Measurements from ENCODE around the gene NID2. TPM values are rescaled to one million over a fixed set of nuclear protein-coding genes. Genes with fewer than 3 reads are reported as not detected.

Gene NID2
- total and polyA plus RNA-seq, 2 of the 4 experiments (the other 2 are of a cell fraction): 101 to 303 TPM

DNA sequence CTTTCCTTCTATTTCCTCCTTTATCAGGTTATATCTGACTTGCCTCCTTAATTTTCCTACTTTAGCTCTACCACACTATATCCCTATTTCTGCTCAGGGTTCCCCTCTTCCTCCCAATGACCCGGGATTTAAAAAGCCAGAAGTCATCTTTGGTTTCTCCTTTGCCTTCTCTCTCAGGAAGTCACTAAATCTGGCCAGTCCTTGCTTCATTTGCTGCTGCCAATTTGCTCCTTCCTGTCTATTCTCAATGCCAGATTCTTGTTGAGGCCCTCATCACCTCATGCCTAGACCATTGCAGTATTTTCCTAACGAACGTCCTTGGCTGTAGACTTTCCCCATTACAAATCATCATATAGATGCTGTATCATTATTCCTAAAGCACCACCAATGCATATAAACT, 26.5 kb upstream of the NID2 start:
- Histone ChIP-seq H3K23ac (ENCODE audit: low read depth, low read length) (no peak overlapping the region), H3K4me2 (ENCODE audit: low read depth, low read length) (no peak overlapping the region), H2BK5ac (ENCODE audit: low read depth, low read length, poor library complexity, severe bottlenecking) (no peak overlapping the region), H3K4me1 (ENCODE audit: control insufficient read depth, insufficient read depth, low read length) (no peaks in the 10 kb centered on the region), H3K9ac (ENCODE audit: low read depth, low read length) (no peak overlapping the region), H4K8ac (ENCODE audit: low read depth in 2 of 2, low read length in 2 of 2) (no peak overlapping the region), H3K18ac (ENCODE audit: low read depth, low read length) (no peak overlapping the region), H3K4me3 (ENCODE audit: insufficient read depth, low read depth, low read length) (no peak overlapping the region), H4K20me1 (ENCODE audit: insufficient read depth, low read length) (no peaks in the 10 kb centered on the region), H2AK9ac (replicated peaks; ENCODE audit: low read depth, low read length, poor library complexity) (no peak overlapping the region), H4K5ac (ENCODE audit: low read depth, low read length) (no peak overlapping the region), H3K9me1 (ENCODE audit: insufficient read depth, low read length) (no peaks in the 10 kb centered on the region), H2BK120ac (ENCODE audit: low read depth, low read length) (no peak overlapping the region), H2AK5ac (ENCODE audit: low read depth, low read length) (no peak overlapping the region), H3K79me1 (ENCODE audit: low read depth in 1 of 2, low read length in 2 of 2) (no peaks in the 10 kb centered on the region), H3K36me3 (ENCODE audit: control insufficient read depth, insufficient read depth, low read length) (no peaks in the 10 kb centered on the region), H3K27me3 (ENCODE audit: control insufficient read depth, insufficient read depth, low read length) (no peaks in the 10 kb centered on the region), H2BK20ac (ENCODE audit: low read depth, low read length) (no peak overlapping the region), H3K27ac (ENCODE audit: insufficient read depth, low read length) (no peak overlapping the region), H2BK15ac (ENCODE audit: low read depth, low read length) (no peak overlapping the region), H4K91ac (ENCODE audit: insufficient read depth, low read depth, low read length) (no peak overlapping the region), H3K14ac (replicated peaks; ENCODE audit: low read depth, low read length) (no peak overlapping the region), H3K56ac (ENCODE audit: extremely low read depth, insufficient read depth, low read length) (no peak overlapping the region), H3K9me3 (ENCODE audit: control insufficient read depth, insufficient read depth, low read length) (no peaks in the 10 kb centered on the region), H3K4ac (ENCODE audit: low read depth, low read length) (no peak overlapping the region), H2AFZ (replicated peaks; ENCODE audit: low read length, poor library complexity) (no peak overlapping the region)
- ChIA-PET CTCF (no interaction called here), POLR2A (ENCODE audit: unreplicated experiment) (no interaction called here)
- dilution Hi-C loops (cut with HindIII; ENCODE audit: low sequenced_read_pairs, unreplicated experiment): no loop called here
- intact Hi-C loops (cut with micrococcal nuclease): no loop called here
- BruUV-seq (replicated peaks): no TSS peak
- ATAC-seq (ENCODE audit: low read depth) (no peak), DNase-seq (no peak)
- TF ChIP-seq MXI1 (IDR thresholded peaks at IDR 0.05; ENCODE audit: borderline replicate concordance, low read depth, low read length): no peak
- no peak for TF ChIP-seq MAFK (IDR thresholded peaks at IDR 0.05; ENCODE audit: low read depth, low read length)
- TF ChIP-seq SMC3 (IDR thresholded peaks at IDR 0.05; ENCODE audit: low read depth, low read length): no peak
- no peak for TF ChIP-seq MAZ (IDR thresholded peaks at IDR 0.05; ENCODE audit: borderline replicate concordance, low read depth, low read length)
- TF ChIP-seq CEBPB (IDR thresholded peaks at IDR 0.05; ENCODE audit: low read depth, low read length): no peak
- TF ChIP-seq, protein P1, sequence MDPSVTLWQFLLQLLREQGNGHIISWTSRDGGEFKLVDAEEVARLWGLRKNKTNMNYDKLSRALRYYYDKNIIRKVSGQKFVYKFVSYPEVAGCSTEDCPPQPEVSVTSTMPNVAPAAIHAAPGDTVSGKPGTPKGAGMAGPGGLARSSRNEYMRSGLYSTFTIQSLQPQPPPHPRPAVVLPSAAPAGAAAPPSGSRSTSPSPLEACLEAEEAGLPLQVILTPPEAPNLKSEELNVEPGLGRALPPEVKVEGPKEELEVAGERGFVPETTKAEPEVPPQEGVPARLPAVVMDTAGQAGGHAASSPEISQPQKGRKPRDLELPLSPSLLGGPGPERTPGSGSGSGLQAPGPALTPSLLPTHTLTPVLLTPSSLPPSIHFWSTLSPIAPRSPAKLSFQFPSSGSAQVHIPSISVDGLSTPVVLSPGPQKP (IDR thresholded peaks at IDR 0.05; ENCODE audit: borderline replicate concordance, low read depth, low read length): no peak
- TF ChIP-seq CHD1 (IDR thresholded peaks at IDR 0.05; ENCODE audit: low read depth, low read length): no peak
- TF ChIP-seq RCOR1 (IDR thresholded peaks at IDR 0.05; ENCODE audit: insufficient replicate concordance, low read length): no peak
- TF ChIP-seq, protein P2, sequence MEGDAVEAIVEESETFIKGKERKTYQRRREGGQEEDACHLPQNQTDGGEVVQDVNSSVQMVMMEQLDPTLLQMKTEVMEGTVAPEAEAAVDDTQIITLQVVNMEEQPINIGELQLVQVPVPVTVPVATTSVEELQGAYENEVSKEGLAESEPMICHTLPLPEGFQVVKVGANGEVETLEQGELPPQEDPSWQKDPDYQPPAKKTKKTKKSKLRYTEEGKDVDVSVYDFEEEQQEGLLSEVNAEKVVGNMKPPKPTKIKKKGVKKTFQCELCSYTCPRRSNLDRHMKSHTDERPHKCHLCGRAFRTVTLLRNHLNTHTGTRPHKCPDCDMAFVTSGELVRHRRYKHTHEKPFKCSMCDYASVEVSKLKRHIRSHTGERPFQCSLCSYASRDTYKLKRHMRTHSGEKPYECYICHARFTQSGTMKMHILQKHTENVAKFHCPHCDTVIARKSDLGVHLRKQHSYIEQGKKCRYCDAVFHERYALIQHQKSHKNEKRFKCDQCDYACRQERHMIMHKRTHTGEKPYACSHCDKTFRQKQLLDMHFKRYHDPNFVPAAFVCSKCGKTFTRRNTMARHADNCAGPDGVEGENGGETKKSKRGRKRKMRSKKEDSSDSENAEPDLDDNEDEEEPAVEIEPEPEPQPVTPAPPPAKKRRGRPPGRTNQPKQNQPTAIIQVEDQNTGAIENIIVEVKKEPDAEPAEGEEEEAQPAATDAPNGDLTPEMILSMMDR (conservative IDR thresholded peaks at IDR 0.05; ENCODE audit: low read depth, low read length): no peak
- no peak for TF ChIP-seq FOS (IDR thresholded peaks at IDR 0.05; ENCODE audit: low read depth, low read length)
- no peak for TF ChIP-seq RAD21 (IDR thresholded peaks at IDR 0.05; ENCODE audit: low read length)
- TF ChIP-seq NFE2L2 (IDR thresholded peaks at IDR 0.05; ENCODE audit: low read depth, low read length): no peak
- no peak for TF ChIP-seq BHLHE40 (IDR thresholded peaks at IDR 0.05; ENCODE audit: low read depth, low read length)
- TF ChIP-seq RFX5 (IDR thresholded peaks at IDR 0.05; ENCODE audit: low read depth, low read length): no peak
- TF ChIP-seq POLR2A (IDR thresholded peaks at IDR 0.05; ENCODE audit: low read depth, low read length): no peak
- in situ Hi-C loops (cut with MboI; ENCODE audit: low sequenced_read_pairs): no loop called here
- WGBS, 2 experiments (ENCODE audit: extremely low coverage in 2 of 2, insufficient read length in 1 of 2): 91% methylated on average over 1 of the region's 3 CpGs; no CpG with 5 or more reads in 1 of the 2 experiments
